HEK293 (cell line): ENCODE results near the gene ZFPM1.

Experiments used
- CTCF ChIA-PET: fragments of 350-600 bp; formaldehyde crosslinking; extraction: SDS; loops from one replicate; lab custom pipeline; 2021; ENCODE audit warnings: antibody characterized with exemption; lab: Yijun Ruan, JAX
- POLR2A ChIA-PET: fragments of 300-600 bp; formaldehyde crosslinking; extraction: SDS; loops from one replicate; lab custom pipeline; 2020; ENCODE audit warnings: antibody characterized with exemption, inconsistent platforms; lab: Yijun Ruan, JAX
- H3K27ac ChIP-seq: fragments of 200-500 bp; sonication (Bioruptor generic); 2 replicates; pipeline ENCODE4 v1.5.1; 2014; ENCODE audit warnings: low read depth, low read length, control low read depth, inconsistent platforms; ENCODE audit errors: extremely low read depth
- H3K36me3 ChIP-seq, 2 experiments: fragments of 200-500 bp in 1 of 2; sonication (Bioruptor generic) in 1 of 2; 1 replicate in 1 of 2; 2 replicates in 1 of 2; pipeline ENCODE4 v1.5.1; 2014 to 2017; ENCODE audit warnings: inconsistent platforms in 2 of 2, low read length in 2 of 2; ENCODE audit not compliant: control insufficient read depth in 2 of 2, insufficient read depth in 1 of 2
- H3K4me1 ChIP-seq: fragments of 200-500 bp; sonication (Bioruptor generic); 2 replicates; pipeline ENCODE4 v1.5.1; 2014; ENCODE audit warnings: mild to moderate bottlenecking, low read length, inconsistent platforms; ENCODE audit not compliant: control insufficient read depth, insufficient read depth
- H3K4me3 ChIP-seq: 2 replicates; pipeline ENCODE4 v1.5.1; 2011; ENCODE audit warnings: low read depth, mild to moderate bottlenecking, control low read depth, low read length, moderate library complexity
- H3K9me3 ChIP-seq: fragments of 200-500 bp; sonication (Bioruptor generic); 2 replicates; pipeline ENCODE4 v1.5.1; 2014; ENCODE audit warnings: low read depth, low read length, inconsistent platforms; ENCODE audit not compliant: control insufficient read depth, insufficient read depth
- AEBP2 ChIP-seq: fragments of 450-650 bp; formaldehyde crosslinking; IDR thresholded peaks from 2 replicates; pipeline ENCODE4 v1.5.1; 2016; ENCODE audit warnings: missing biosample characterization, missing genetic modification characterization, borderline replicate concordance
- EGR2 ChIP-seq: fragments of 450-650 bp; formaldehyde crosslinking; IDR thresholded peaks from 2 replicates; pipeline ENCODE4 v1.5.1; 2016; ENCODE audit warnings: low read depth, missing biosample characterization, missing genetic modification characterization
- IKZF3 ChIP-seq: fragments of 450-650 bp; IDR thresholded peaks from 2 replicates; pipeline ENCODE4 v1.5.0; 2018; ENCODE audit warnings: missing biosample characterization, mild to moderate bottlenecking, missing genetic modification characterization, moderate library complexity
- KLF10 ChIP-seq: fragments of 450-650 bp; IDR thresholded peaks from 2 replicates; pipeline ENCODE4 v1.5.1; 2018; ENCODE audit warnings: missing biosample characterization, mild to moderate bottlenecking, missing genetic modification characterization
- KLF9 ChIP-seq: fragments of 450-650 bp; formaldehyde crosslinking; IDR thresholded peaks from 2 replicates; pipeline ENCODE4 v1.5.1; 2016; ENCODE audit warnings: missing biosample characterization, missing genetic modification characterization, low read depth
- PBX3 ChIP-seq: sonication (generic); formaldehyde crosslinking; IDR thresholded peaks from 2 replicates; pipeline ENCODE4 v1.8.1; 2022; ENCODE audit warnings: mild to moderate bottlenecking, moderate library complexity, missing genetic modification reagents
- PRDM1 ChIP-seq: fragments of 450-650 bp; formaldehyde crosslinking; IDR thresholded peaks from 2 replicates; pipeline ENCODE4; 2016; ENCODE audit warnings: missing biosample characterization, missing genetic modification characterization
- REPIN1 ChIP-seq: fragments of 450-650 bp; formaldehyde crosslinking; IDR thresholded peaks from 2 replicates; pipeline ENCODE4 v1.5.1; 2017; ENCODE audit warnings: missing biosample characterization, missing genetic modification characterization, low read depth
- YY1 ChIP-seq: fragments of 450-650 bp; formaldehyde crosslinking; IDR thresholded peaks from 2 replicates; pipeline ENCODE4 v1.5.1; 2018; ENCODE audit warnings: missing biosample characterization, missing genetic modification characterization
- ZBTB44 ChIP-seq: fragments of 450-650 bp; IDR thresholded peaks from 2 replicates; pipeline ENCODE4 v1.5.1; 2018; ENCODE audit warnings: missing biosample characterization, mild to moderate bottlenecking, missing genetic modification characterization
- ZFHX2 ChIP-seq: fragments of 450-650 bp; formaldehyde crosslinking; conservative IDR thresholded peaks from 2 replicates; pipeline ENCODE4 v1.5.1; 2016; ENCODE audit warnings: missing biosample characterization, missing genetic modification characterization
- ZNF221 ChIP-seq: fragments of 450-650 bp; formaldehyde crosslinking; IDR thresholded peaks from 2 replicates; pipeline ENCODE4 v1.5.1; 2017; ENCODE audit warnings: missing biosample characterization, missing genetic modification characterization, borderline replicate concordance
- ZNF26 ChIP-seq: fragments of 450-650 bp; formaldehyde crosslinking; IDR thresholded peaks from 2 replicates; pipeline ENCODE4 v1.5.1; 2016; ENCODE audit warnings: missing biosample characterization, missing genetic modification characterization
- ZNF341 ChIP-seq: fragments of 450-650 bp; formaldehyde crosslinking; IDR thresholded peaks from 2 replicates; pipeline ENCODE4; 2016; ENCODE audit warnings: low read depth, missing biosample characterization, missing genetic modification characterization
- ZNF366 ChIP-seq: fragments of 450-650 bp; formaldehyde crosslinking; conservative IDR thresholded peaks from 2 replicates; pipeline ENCODE4 v1.5.1; 2016; ENCODE audit warnings: missing biosample characterization, missing genetic modification characterization
- ZNF398 ChIP-seq: fragments of 450-650 bp; formaldehyde crosslinking; IDR thresholded peaks from 2 replicates; pipeline ENCODE4 v1.5.1; 2017; ENCODE audit warnings: missing biosample characterization, missing genetic modification characterization
- ZNF449 ChIP-seq: fragments of 450-650 bp; formaldehyde crosslinking; IDR thresholded peaks from 2 replicates; pipeline ENCODE4 v1.5.1; 2017; ENCODE audit warnings: missing biosample characterization, mild to moderate bottlenecking, missing genetic modification characterization, moderate library complexity
- ZNF544 ChIP-seq: fragments of 450-650 bp; formaldehyde crosslinking; IDR thresholded peaks from 2 replicates; pipeline ENCODE4 v1.5.0; 2017; ENCODE audit warnings: missing biosample characterization, missing genetic modification characterization
- ZNF555 ChIP-seq: fragments of 450-650 bp; formaldehyde crosslinking; conservative IDR thresholded peaks from 2 replicates; pipeline ENCODE4 v1.5.1; 2017; ENCODE audit warnings: missing biosample characterization, mild to moderate bottlenecking, missing genetic modification characterization, inconsistent platforms
- ZNF585B ChIP-seq: fragments of 450-650 bp; formaldehyde crosslinking; IDR thresholded peaks from 2 replicates; pipeline ENCODE4 v1.5.1; 2016; ENCODE audit warnings: missing biosample characterization, missing genetic modification characterization
- ZNF654 ChIP-seq: fragments of 450-650 bp; formaldehyde crosslinking; IDR thresholded peaks from 2 replicates; pipeline ENCODE4 v1.5.1; 2016; ENCODE audit warnings: low read depth, missing biosample characterization, missing genetic modification characterization
- ZNF704 ChIP-seq: fragments of 450-650 bp; formaldehyde crosslinking; IDR thresholded peaks from 2 replicates; pipeline ENCODE4 v1.5.1; 2016; ENCODE audit warnings: missing biosample characterization, missing genetic modification characterization
- ZNF792 ChIP-seq: fragments of 450-650 bp; formaldehyde crosslinking; IDR thresholded peaks from 2 replicates; pipeline ENCODE4 v1.5.1; 2016; ENCODE audit warnings: missing biosample characterization, missing genetic modification characterization

The ZFPM1 gene

GRCh38 chr16:88478889-88479792 lies 26.1 kb downstream of the ZFPM1 start (continued):
- TF ChIP-seq AEBP2 (tag by site-specific recombination) (no peak), ZNF341 (tag by site-specific recombination) (peak; percentile 74), PBX3 (CRISPR knock-in tag) (no peak), EGR2 (tag by site-specific recombination) (peak; percentile 76), REPIN1 (tag by site-specific recombination) (no peak), ZFHX2 (peak; percentile 69), ZNF792 (tag by site-specific recombination) (no peak), IKZF3 (tag by site-specific recombination) (no peak), ZNF26 (tag by site-specific recombination) (no peak)

GRCh38 chr16:88479793-88480760 lies 27.0 kb downstream of the ZFPM1 start:
- H3K4me3 ChIP-seq, result no peak overlapping the region
- no peaks in the 10 kb centered on the region for H3K36me3 ChIP-seq
- no peaks in the 10 kb centered on the region for H3K9me3 ChIP-seq
- CTCF ChIA-PET, result no interaction called here
- POLR2A ChIA-PET, result no interaction called here
- no peaks in the 10 kb centered on the region for H3K4me1 ChIP-seq
- no peak overlapping the region for H3K27ac ChIP-seq
- TF ChIP-seq ZNF449 (tag by site-specific recombination) (no peak), ZBTB44 (tag by site-specific recombination) (no peak), ZFHX2 (0 out of 2 replicates have a peak, but pooled peaks have one; percentile 12), ZNF555 (tag by site-specific recombination) (no peak), PRDM1 (tag by site-specific recombination) (peak; percentile 74), ZNF366 (tag by site-specific recombination) (peak; percentile 48; the same call in 1 of the 2 replicates), KLF9 (tag by site-specific recombination) (no peak), YY1 (tag by site-specific recombination) (no peak), ZNF704 (tag by site-specific recombination) (no peak), ZNF398 (tag by site-specific recombination) (no peak), ZNF654 (tag by site-specific recombination) (no peak), ZNF221 (tag by site-specific recombination) (no peak), ZNF585B (tag by site-specific recombination) (no peak), KLF10 (no peak), ZNF544 (tag by site-specific recombination) (no peak)
